ENCODE measurements around the gene CLCF1.

The CLCF1 gene

GRCh38 chr11:67352546-67353316 is 20.7 kb downstream of the CLCF1 start:
- no peak for TF ChIP-seq CTCF (IDR thresholded peaks at IDR 0.05)

- peak; percentile 91 for TF ChIP-seq CTCF (IDR thresholded peaks at IDR 0.05)
Observed at GRCh38 chr11:67351275-67352005, 22.0 kb downstream of the CLCF1 start.

- no peak for TF ChIP-seq CTCF (IDR thresholded peaks at IDR 0.05)
Observed at GRCh38 chr11:67349928-67350465, 23.4 kb downstream of the CLCF1 start.

- no peak for TF ChIP-seq CTCF (IDR thresholded peaks at IDR 0.05)
Observed at GRCh38 chr11:67349457-67349856, 23.9 kb downstream of the CLCF1 start.

GRCh38 chr11:67349036-67349435 is 24.4 kb downstream of the CLCF1 start:
- no peak for TF ChIP-seq CTCF (IDR thresholded peaks at IDR 0.05)

GRCh38 chr11:67347964-67348749 is 25.2 kb downstream of the CLCF1 start:
- TF ChIP-seq CTCF (IDR thresholded peaks at IDR 0.05), result no peak

Measured in LNCAP (cell line).